H1 (cell line): Measurements from ENCODE around the gene TRAPPC8. TPM values are rescaled to one million over a fixed set of nuclear protein-coding genes. Genes with fewer than 3 reads are reported as not detected.

Experiments used
- CTCF ChIA-PET: fragments of 300-600 bp; sonication (Branson Sonifier 250); formaldehyde crosslinking; loops from one replicate; lab custom pipeline; 2021; ENCODE audit not compliant: partially characterized antibody; lab: Charles Lee
- POLR2A ChIA-PET: fragments of 300-600 bp; sonication (Branson Sonifier 250); formaldehyde crosslinking; loops from one replicate; lab custom pipeline; 2021; ENCODE audit warnings: inconsistent platforms; ENCODE audit not compliant: partially characterized antibody; lab: Charles Lee
- DNase-seq, 2 experiments: peaks; one replicate each; pipeline versions ENCODE4 v3.0.0 to v3.0.0-alpha.2; 2010 to 2022; ENCODE audit warnings: low spot score in 2 of 2, low read depth in 1 of 2, mixed read lengths in 1 of 2
- FAIRE-seq: peaks from 2 replicates; lab custom pipeline; 2011; peaks lifted over from hg19 to GRCh38; lab: Jason Lieb, UNC
- H2AFZ ChIP-seq: 2 replicates; pipeline ENCODE4 v1.8.1; 2012; ENCODE audit warnings: low read length, inconsistent platforms
- H2AK5ac ChIP-seq: 2 replicates; pipeline ENCODE4 v1.6.1; 2013; ENCODE audit warnings: low read depth, low read length
- H2BK120ac ChIP-seq: replicated peaks from 2 replicates; pipeline ENCODE3; 2013; ENCODE audit warnings: low read depth, low read length, inconsistent platforms
- H2BK12ac ChIP-seq: 2 replicates; pipeline ENCODE4 v1.6.1; 2013; ENCODE audit warnings: low read depth, low read length
- H2BK15ac ChIP-seq: 2 replicates; pipeline ENCODE4 v1.6.1; 2013; ENCODE audit warnings: low read length
- H2BK20ac ChIP-seq: 2 replicates; pipeline ENCODE4 v1.6.1; 2013; ENCODE audit warnings: low read length
- H2BK5ac ChIP-seq: 2 replicates; pipeline ENCODE4 v1.6.1; 2013; ENCODE audit warnings: low read depth, low read length
- H3K14ac ChIP-seq: 2 replicates; pipeline ENCODE4 v1.6.1; 2013; ENCODE audit warnings: inconsistent platforms; ENCODE audit not compliant: insufficient read length
- H3K18ac ChIP-seq: 2 replicates; pipeline ENCODE4 v1.6.1; 2013; ENCODE audit warnings: low read length; ENCODE audit errors: extremely low read depth
- H3K23ac ChIP-seq: 2 replicates; pipeline ENCODE4 v1.6.1; 2013; ENCODE audit warnings: inconsistent platforms; ENCODE audit not compliant: insufficient read length
- H3K23me2 ChIP-seq: 2 replicates; pipeline ENCODE4 v1.6.1; 2013; ENCODE audit warnings: low read depth, low read length
- H3K27ac ChIP-seq: 2 replicates; pipeline ENCODE4 v1.6.1; 2011; ENCODE audit warnings: low read depth, low read length, inconsistent platforms
- H3K27me3 ChIP-seq, 4 experiments: replicated peaks in 1 of 4; 1 replicate in 1 of 4; 2 replicates in 3 of 4; pipeline versions ENCODE4 v1.6.1 to v1.8.1; 2011 to 2013; ENCODE audit warnings: low read length in 3 of 4, mild to moderate bottlenecking in 3 of 4, inconsistent platforms in 2 of 4, mixed read lengths in 2 of 4, moderate library complexity in 1 of 4; ENCODE audit not compliant: control insufficient read depth in 3 of 4, insufficient read depth in 3 of 4; ENCODE audit errors: extremely low read depth in 1 of 4
- H3K36me3 ChIP-seq, 4 experiments: 2 replicates each; pipeline versions ENCODE4 v1.6.1 to v1.8.1; 2011 to 2013; ENCODE audit warnings: mild to moderate bottlenecking in 4 of 4, low read length in 3 of 4, moderate library complexity in 2 of 4, control low read depth in 1 of 4, inconsistent platforms in 1 of 4; ENCODE audit not compliant: insufficient read depth in 4 of 4, control insufficient read depth in 2 of 4
- H3K4ac ChIP-seq: replicated peaks from 2 replicates; pipeline ENCODE3; 2013; ENCODE audit warnings: low read length, low read depth, mixed read lengths, inconsistent platforms; ENCODE audit not compliant: insufficient read length
- H3K4me1 ChIP-seq, 4 experiments: replicated peaks in 1 of 4; 1 replicate in 1 of 4; 2 replicates in 3 of 4; pipeline versions ENCODE4 v1.6.1 to v1.8.1; 2011 to 2013; ENCODE audit warnings: low read length in 3 of 4, inconsistent platforms in 2 of 4, mixed read lengths in 1 of 4; ENCODE audit not compliant: insufficient read depth in 4 of 4, control insufficient read depth in 3 of 4
- H3K4me2 ChIP-seq, 2 experiments: 2 replicates each; pipeline versions ENCODE4 v1.6.1 to v1.8.1; 2011 to 2013; ENCODE audit warnings: low read depth in 2 of 2, low read length in 2 of 2, control low read depth in 1 of 2, inconsistent platforms in 1 of 2, mild to moderate bottlenecking in 1 of 2; ENCODE audit not compliant: insufficient read depth in 1 of 2
- H3K4me3 ChIP-seq, 4 experiments: fragments of 200-600, 300-600 bp in 1 of 4; sonication (generic), shearing (Covaris generic), sonication (Bioruptor Twin) in 1 of 4; 2 replicates each; pipeline versions ENCODE4 v1.5.1 to v1.8.1; 2011 to 2016; ENCODE audit warnings: low read length in 4 of 4, low read depth in 3 of 4, control low read depth in 2 of 4, inconsistent platforms in 2 of 4, mild to moderate bottlenecking in 2 of 4, mixed read lengths in 1 of 4, moderate library complexity in 1 of 4; ENCODE audit not compliant: insufficient read depth in 2 of 4; ENCODE audit errors: extremely low read depth in 1 of 4
- H3K56ac ChIP-seq: replicated peaks from 2 replicates; pipeline ENCODE3; 2013; ENCODE audit warnings: low read depth, mild to moderate bottlenecking, mixed read lengths, low read length, inconsistent platforms; ENCODE audit not compliant: insufficient read length
- H3K79me1 ChIP-seq: 2 replicates; pipeline ENCODE4 v1.6.1; 2013; ENCODE audit warnings: low read depth, low read length, control low read depth
- H3K79me2 ChIP-seq, 2 experiments: 2 replicates each; pipeline versions ENCODE4 v1.6.1 to v1.8.1; 2012 to 2013; ENCODE audit warnings: low read length in 2 of 2, mild to moderate bottlenecking in 2 of 2, inconsistent platforms in 1 of 2; ENCODE audit not compliant: insufficient read depth in 2 of 2, control insufficient read depth in 1 of 2
- H3K9ac ChIP-seq, 4 experiments: replicated peaks in 1 of 4; 1 replicate in 1 of 4; 2 replicates in 3 of 4; pipeline versions ENCODE4 v1.6.1 to v1.8.1; 2011 to 2013; ENCODE audit warnings: low read depth in 3 of 4, low read length in 3 of 4, control low read depth in 2 of 4, mild to moderate bottlenecking in 2 of 4, moderate library complexity in 2 of 4, inconsistent platforms in 1 of 4; ENCODE audit errors: extremely low read depth in 1 of 4
- H3K9me3 ChIP-seq, 2 experiments: 2 replicates each; pipeline versions ENCODE4 v1.6.1 to v1.8.1; 2012 to 2013; ENCODE audit warnings: mild to moderate bottlenecking in 2 of 2, moderate library complexity in 2 of 2, control low read depth in 1 of 2, inconsistent platforms in 1 of 2, low read depth in 1 of 2, low read length in 1 of 2, mixed read lengths in 1 of 2; ENCODE audit not compliant: insufficient read depth in 2 of 2
- H4K20me1 ChIP-seq, 2 experiments: replicated peaks in 1 of 2; 2 replicates each; pipeline versions ENCODE3 to v1.8.1; 2011 to 2013; ENCODE audit warnings: inconsistent platforms in 2 of 2, low read length in 2 of 2, mild to moderate bottlenecking in 1 of 2; ENCODE audit not compliant: insufficient read depth in 2 of 2, control insufficient read depth in 1 of 2
- H4K5ac ChIP-seq: 2 replicates; pipeline ENCODE4 v1.6.1; 2013; ENCODE audit warnings: low read length, low read depth, mixed read lengths, inconsistent platforms; ENCODE audit not compliant: insufficient read length
- H4K8ac ChIP-seq: 2 replicates; pipeline ENCODE4 v1.8.0; 2013; ENCODE audit warnings: mild to moderate bottlenecking, moderate library complexity, low read length, inconsistent platforms; ENCODE audit not compliant: insufficient read depth; ENCODE audit errors: extremely low read depth
- H4K91ac ChIP-seq: replicated peaks from 2 replicates; pipeline ENCODE3; 2013; ENCODE audit warnings: low read length, mixed read lengths, inconsistent platforms; ENCODE audit not compliant: insufficient read length
- ATF3 ChIP-seq: IDR thresholded peaks from 2 replicates; pipeline ENCODE4 v1.6.1; 2011; ENCODE audit warnings: low read depth, mild to moderate bottlenecking, low read length; ENCODE audit not compliant: insufficient read depth
- BACH1 ChIP-seq: IDR thresholded peaks from 2 replicates; pipeline ENCODE4 v1.6.1; 2012; ENCODE audit warnings: low read length, improper control_type of control experiment
- EGR1 ChIP-seq: IDR thresholded peaks from 2 replicates; pipeline ENCODE4 v1.6.1; 2011; ENCODE audit warnings: low read depth, low read length, borderline replicate concordance
- NANOG ChIP-seq: IDR thresholded peaks from 2 replicates; pipeline ENCODE4 v1.6.1; 2011; ENCODE audit warnings: low read length, low read depth, mild to moderate bottlenecking, inconsistent platforms; ENCODE audit not compliant: insufficient read depth, poor library complexity, severe bottlenecking
- PHF8 ChIP-seq: fragments of 200-600 bp; sonication (generic); conservative IDR thresholded peaks from 2 replicates; pipeline ENCODE4 v1.7.1; 2012; ENCODE audit warnings: low read depth, mild to moderate bottlenecking, inconsistent platforms, low read length, moderate library complexity
- RBBP5 ChIP-seq: IDR thresholded peaks from 2 replicates; pipeline ENCODE4 v1.7.1; 2012; ENCODE audit warnings: low read depth, mild to moderate bottlenecking, inconsistent platforms, low read length, moderate library complexity, borderline replicate concordance
- SAP30 ChIP-seq: fragments of 300-600 bp; sonication (generic); IDR thresholded peaks from 2 replicates; pipeline ENCODE4 v1.7.1; 2012; ENCODE audit warnings: low read length, moderate library complexity, mild to moderate bottlenecking, inconsistent platforms; ENCODE audit not compliant: insufficient read depth, insufficient replicate concordance
- TBP ChIP-seq: IDR thresholded peaks from 2 replicates; pipeline ENCODE4 v1.6.1; 2011; ENCODE audit warnings: low read depth, low read length, improper control_type of control experiment
- WGBS, 2 experiments: shearing (Covaris generic) in 1 of 2; methylation state at CpG; one replicate each; pipeline versions ENCODE4 v1.1.6 to v1.1.7; 2013 to 2015; ENCODE audit warnings: low lambda C conversion rate in 2 of 2, mixed read lengths in 2 of 2, inconsistent platforms in 1 of 2, low coverage in 1 of 2, missing lambda C conversion rate in 1 of 2; ENCODE audit not compliant: insufficient replicate concordance in 2 of 2, insufficient coverage in 1 of 2, insufficient read length in 1 of 2; ENCODE audit errors: extremely low coverage in 1 of 2, missing lambda C conversion rate in 1 of 2; 5-methylcytosine and 5-hydroxymethylcytosine counted together
- polyA plus RNA-seq, 7 experiments: library from polyadenylated mRNA; depleted of rRNA in 3 of 7; stranded (reverse) in 5 of 7; unstranded in 2 of 7; fragments of >200 nt in 5 of 7; fragments of 200-250 nt in 2 of 7; gene quantifications; 1 replicate in 5 of 7; 2 replicates in 1 of 7; 4 replicates in 1 of 7; pipeline versions ENCODE4 v1.2.1 to v1.2.3, GENCODE V29; 2011 to 2013; ENCODE audit warnings: missing spikeins in 2 of 7, mixed read lengths in 2 of 7
- total RNA-seq: library from RNA; stranded (reverse); fragmentation: NEBNext Ultra II Directional; extraction: Animal tissue kit (Norgen Biotek cat#: 25700); gene quantifications from 2 replicates; pipeline ENCODE4 v1.2.1, GENCODE V29; 2021

Gene TRAPPC8
- total and polyA plus RNA-seq, 2 of the 8 experiments (the other 6 are each of a cell fraction or from before 2014, with no cell fraction given) = 43.6 to 56.5 TPM

- no peak overlapping the region for H4K91ac ChIP-seq
- H2AFZ ChIP-seq = no peak overlapping the region
- POLR2A ChIA-PET = interaction anchor here (1.5 kb wide), 1 partner anchor 20 kb away, joined by 4 read pairs; no protein-coding TSS in a partner anchor
- H2BK12ac ChIP-seq = no peak overlapping the region
- no peak overlapping the region for H3K4ac ChIP-seq
- no peaks in the 10 kb centered on the region for H3K79me1 ChIP-seq
- WGBS, 2 experiments = 91% methylated on average over 6 of the region's 6 CpGs; no CpG with 5 or more reads in 1 of the 2 experiments
- no peaks in the 10 kb centered on the region for H3K79me2 ChIP-seq
- no peak overlapping the region for H4K8ac ChIP-seq
- no peak overlapping the region for H3K56ac ChIP-seq
- no peak for DNase-seq
- no peak overlapping the region for H2BK120ac ChIP-seq
- no peaks in the 10 kb centered on the region for H3K36me3 ChIP-seq
- no peak overlapping the region for H2BK5ac ChIP-seq
- no peak overlapping the region for H2AK5ac ChIP-seq
- H3K14ac ChIP-seq = no peak overlapping the region
- H3K27me3 ChIP-seq = no peaks in the 10 kb centered on the region
- FAIRE-seq = no peak
- H3K4me1 ChIP-seq = no peaks in the 10 kb centered on the region
- CTCF ChIA-PET = interaction anchor here (1.0 to 1.2 kb wide), 2 partner anchors 27 to 72 kb away, joined by 3 to 5 read pairs; no protein-coding TSS in a partner anchor
- no peak overlapping the region for H2BK15ac ChIP-seq
- H3K4me2 ChIP-seq = no peak overlapping the region
- H3K9me3 ChIP-seq = no peaks in the 10 kb centered on the region
- no peak overlapping the region; a peak in 1 of 7 replicates for H3K9ac ChIP-seq
- no peak overlapping the region for H4K5ac ChIP-seq
- no peak overlapping the region for H3K4me3 ChIP-seq
- no peak overlapping the region for H3K23ac ChIP-seq
- no peaks in the 10 kb centered on the region for H4K20me1 ChIP-seq
- no peak overlapping the region for H3K27ac ChIP-seq
- H3K18ac ChIP-seq = no peak overlapping the region
- H3K23me2 ChIP-seq = no peaks in the 10 kb centered on the region
- H2BK20ac ChIP-seq = 0 out of 2 replicates have a peak overlapping the region, but pooled peaks have one; percentile 40
- TF ChIP-seq RBBP5 = no peak
- no peak for TF ChIP-seq PHF8
- no peak for TF ChIP-seq ATF3
- TF ChIP-seq SAP30 = no peak
- TF ChIP-seq TBP = no peak
- no peak for TF ChIP-seq BACH1
- TF ChIP-seq NANOG = no peak
- no peak for TF ChIP-seq EGR1
Measured at GRCh38 chr18:31791817-31792579, 150.9 kb downstream of the TRAPPC8 start.
